Activated T-helper 2 cell treated with anti-CD3 and anti-CD28 coated beads, Interferon-gamma antibody, Interleukin-2, Interleukin-4, amounts not matched to agents 10 μg/mL and 5 μg/mL and 100 μg/mL, durations not matched to agents 14 hours and 24 hours and 36 hours (primary cell): ENCODE results near the gene RGS8. TPM values are rescaled to one million over a fixed set of nuclear protein-coding genes. Genes with fewer than 3 reads are reported as not detected.

Experiments
- DNase-seq: peaks from one replicate; pipeline ENCODE4 v3.0.0; 2021; ENCODE audit warnings: low spot score
- H3K27ac Mint-ChIP-seq: one replicate; pipeline ENCODE4 v1.8.0; 2021; ENCODE audit warnings: mixed read lengths
- H3K27me3 Mint-ChIP-seq: one replicate; pipeline ENCODE4 v1.8.0; 2021; ENCODE audit warnings: low read depth, mixed read lengths
- H3K36me3 Mint-ChIP-seq: one replicate; pipeline ENCODE4 v1.8.0; 2021; ENCODE audit warnings: low read depth, mixed read lengths
- H3K4me1 Mint-ChIP-seq: one replicate; pipeline ENCODE4 v1.8.0; 2021; ENCODE audit warnings: low read depth, mixed read lengths
- H3K4me3 Mint-ChIP-seq: one replicate; pipeline ENCODE4 v1.8.0; 2021; ENCODE audit warnings: low read depth, mild to moderate bottlenecking, moderate library complexity, mixed read lengths
- H3K9me3 Mint-ChIP-seq: one replicate; pipeline ENCODE4 v1.8.0; 2021; ENCODE audit warnings: mixed read lengths
- intact Hi-C: fragments of 100-400 bp; cut with micrococcal nuclease; formaldehyde crosslinking; loops from one replicate; pipeline ENCODE4 v1.15.1; 2023
- total RNA-seq: library from RNA; stranded (reverse); gene quantifications from 2 replicates; pipeline ENCODE4 v1.2.3, GENCODE V29; 2022

The RGS8 gene
- total RNA-seq, 1 donor from 2014 or later, result not detected

DNA sequence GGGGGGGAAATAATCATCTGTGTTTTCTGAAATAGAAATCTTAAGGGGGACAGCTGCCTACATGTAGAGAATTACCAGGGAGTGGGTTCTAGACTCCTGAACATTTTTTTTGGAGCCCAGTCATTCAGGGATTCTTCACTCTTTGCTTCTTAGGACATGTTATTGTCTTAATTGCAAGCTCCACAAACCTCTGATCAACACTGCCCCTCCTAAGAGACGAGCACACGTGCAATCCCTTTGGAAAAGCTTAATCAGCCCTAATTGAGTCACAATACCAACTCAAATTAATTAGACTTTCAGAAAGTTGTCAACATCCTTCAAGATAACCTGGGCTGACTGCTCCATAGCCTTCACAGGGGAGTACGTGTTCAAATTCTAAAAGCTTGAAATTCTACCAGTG lies 21.4 kb downstream of the RGS8 start:
- Mint-ChIP-seq H3K4me3 (no peak overlapping the region), H3K27ac (no peak overlapping the region), H3K9me3 (no peaks in the 10 kb centered on the region), H3K4me1 (no peaks in the 10 kb centered on the region), H3K27me3 (peaks cover 45% of the 10 kb centered on the region), H3K36me3 (no peaks in the 10 kb centered on the region)
- intact Hi-C loops, result no loop called here
- no peak for DNase-seq

- H3K9me3 Mint-ChIP-seq, result no peaks in the 10 kb centered on the region
Observed at GRCh38 chr1:182662121-182662890, 22.1 kb downstream of the RGS8 start.

DNA sequence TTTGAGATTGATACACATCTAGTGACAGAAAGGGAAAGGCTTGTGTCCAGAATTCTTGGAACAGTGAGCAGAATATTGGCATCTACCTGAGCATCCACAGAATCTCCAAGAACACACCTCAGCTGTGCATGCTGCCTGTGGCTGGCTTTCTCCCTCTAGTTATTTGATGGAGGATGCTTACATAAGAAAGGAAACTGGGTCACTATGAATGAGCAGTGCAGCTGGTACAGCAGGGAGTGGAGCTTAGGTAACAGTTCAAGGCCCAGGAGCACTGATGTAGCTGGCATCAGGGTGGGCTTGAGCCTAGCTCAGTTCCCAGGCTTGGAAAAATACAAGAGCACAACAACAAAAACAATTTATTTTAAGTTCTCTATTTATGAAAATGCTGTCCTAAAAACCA lies 26.3 kb downstream of the RGS8 start:
- no peak for DNase-seq
- H3K4me1 Mint-ChIP-seq, result no peaks in the 10 kb centered on the region
- intact Hi-C loops, result no loop called here
- H3K27ac Mint-ChIP-seq, result no peak overlapping the region
- H3K9me3 Mint-ChIP-seq, result no peaks in the 10 kb centered on the region
- peaks cover 35% of the 10 kb centered on the region for H3K27me3 Mint-ChIP-seq
- no peak overlapping the region for H3K4me3 Mint-ChIP-seq
- no peaks in the 10 kb centered on the region for H3K36me3 Mint-ChIP-seq

More at GRCh38 chr1:182662121-182662890, 22.1 kb downstream of the RGS8 start:
- peaks cover 48% of the 10 kb centered on the region for H3K27me3 Mint-ChIP-seq
- H3K27ac Mint-ChIP-seq, result no peak overlapping the region
- H3K4me3 Mint-ChIP-seq, result no peak overlapping the region
- intact Hi-C loops, result no loop called here
- DNase-seq, result no peak
- no peaks in the 10 kb centered on the region for H3K4me1 Mint-ChIP-seq
- H3K36me3 Mint-ChIP-seq, result no peaks in the 10 kb centered on the region

- no peak for DNase-seq
- Mint-ChIP-seq H3K27me3 (peaks cover 24% of the 10 kb centered on the region), H3K36me3 (no peaks in the 10 kb centered on the region), H3K4me3 (no peak overlapping the region), H3K27ac (no peak overlapping the region), H3K4me1 (no peaks in the 10 kb centered on the region), H3K9me3 (no peaks in the 10 kb centered on the region)
- intact Hi-C loops, result no loop called here
Observed at GRCh38 chr1:182656842-182657397, 27.5 kb downstream of the RGS8 start.

DNA sequence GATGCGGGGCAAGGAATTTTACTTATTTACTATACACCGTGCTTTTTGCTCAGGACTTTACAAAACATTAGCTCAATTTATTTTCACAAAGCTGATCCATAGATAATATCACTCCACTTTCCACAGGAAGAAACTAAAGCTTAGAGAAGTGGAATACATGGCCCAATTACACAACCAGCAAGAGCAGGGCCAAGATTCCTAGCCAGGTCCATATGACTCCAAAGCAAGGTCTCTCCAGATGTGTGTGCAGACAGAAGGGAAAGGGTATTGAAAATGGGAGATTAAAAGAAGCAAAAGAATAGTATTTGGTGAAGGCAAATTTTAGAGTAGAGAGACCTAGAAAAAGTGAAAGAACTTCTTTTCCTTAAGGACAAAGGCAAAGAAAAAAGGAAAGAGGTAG lies 30.4 kb downstream of the RGS8 start:
- H3K27ac Mint-ChIP-seq, result no peak overlapping the region
- intact Hi-C loops, result no loop called here
- no peaks in the 10 kb centered on the region for H3K36me3 Mint-ChIP-seq
- no peak for DNase-seq
- peaks cover 10% of the 10 kb centered on the region for H3K27me3 Mint-ChIP-seq
- no peaks in the 10 kb centered on the region for H3K9me3 Mint-ChIP-seq
- H3K4me3 Mint-ChIP-seq, result no peak overlapping the region
- no peaks in the 10 kb centered on the region for H3K4me1 Mint-ChIP-seq

DNA sequence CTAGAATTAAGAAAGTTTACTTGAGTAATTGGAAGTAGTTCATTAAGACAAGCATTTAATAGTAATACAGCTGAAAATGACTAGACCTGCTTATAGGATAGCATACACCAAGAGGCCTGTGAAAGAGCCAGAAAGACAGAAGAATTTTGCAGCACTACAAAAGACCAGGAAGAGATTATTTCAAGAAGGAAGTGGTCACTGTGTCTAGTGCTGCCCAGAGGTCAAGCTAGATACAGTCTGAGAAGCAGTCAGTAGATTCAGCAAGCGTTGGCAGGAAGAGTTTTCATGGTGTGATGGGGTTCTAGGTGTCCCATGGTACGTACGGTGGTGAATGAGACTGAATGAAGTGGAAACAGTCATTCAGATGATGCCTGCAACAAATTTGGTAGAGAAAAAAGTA lies 31.5 kb downstream of the RGS8 start:
- Mint-ChIP-seq H3K27me3 (peaks cover 9% of the 10 kb centered on the region), H3K27ac (no peak overlapping the region)
- intact Hi-C loops, result no loop called here

GRCh38 chr1:182651339-182651724 lies 33.1 kb downstream of the RGS8 start:
- Mint-ChIP-seq H3K4me3 (no peak overlapping the region), H3K9me3 (no peaks in the 10 kb centered on the region), H3K27me3 (peaks cover 4% of the 10 kb centered on the region)

More for the DNA sequence above, 31.5 kb downstream of the RGS8 start:
- no peaks in the 10 kb centered on the region for H3K9me3 Mint-ChIP-seq
- H3K4me1 Mint-ChIP-seq, result no peaks in the 10 kb centered on the region
- H3K4me3 Mint-ChIP-seq, result no peak overlapping the region
- H3K36me3 Mint-ChIP-seq, result no peaks in the 10 kb centered on the region
- no peak for DNase-seq

DNA sequence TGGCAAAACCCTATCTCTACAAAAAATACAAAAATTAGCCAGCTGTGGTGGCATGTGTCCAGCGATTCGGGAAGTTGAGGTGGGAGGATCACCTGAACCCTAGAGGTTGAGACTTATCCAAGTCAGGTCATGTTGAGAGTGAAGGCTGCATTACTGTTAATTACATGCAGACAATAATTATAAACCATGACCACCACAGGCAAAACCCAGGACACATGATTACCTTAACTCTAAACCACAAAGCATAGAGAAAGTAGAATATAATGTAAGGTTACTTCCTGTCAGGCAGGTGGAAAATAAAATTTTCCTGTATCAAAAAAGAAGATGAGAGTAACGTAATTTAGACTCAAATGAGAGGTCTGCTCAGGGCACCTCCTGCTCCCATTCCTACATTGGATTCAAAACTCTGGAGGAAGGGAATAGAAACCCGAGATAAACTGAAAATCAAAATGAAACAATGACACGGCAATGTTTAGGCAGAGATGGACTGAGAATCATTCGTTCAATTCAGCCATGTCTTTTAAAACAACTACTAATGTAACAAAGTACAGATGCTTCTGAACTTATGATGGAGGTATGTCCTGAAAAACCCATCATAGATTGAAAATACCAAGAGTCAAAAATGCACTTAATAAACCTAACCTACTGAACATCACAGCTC lies 33.6 kb downstream of the RGS8 start:
- H3K4me1 Mint-ChIP-seq, result no peaks in the 10 kb centered on the region

More at GRCh38 chr1:182651339-182651724, 33.1 kb downstream of the RGS8 start:
- no peaks in the 10 kb centered on the region for H3K36me3 Mint-ChIP-seq
- no peak overlapping the region for H3K27ac Mint-ChIP-seq
- intact Hi-C loops, result no loop called here
- DNase-seq, result no peak
- H3K4me1 Mint-ChIP-seq, result no peaks in the 10 kb centered on the region

GRCh38 chr1:182649041-182649440 lies 35.3 kb downstream of the RGS8 start:
- no peaks in the 10 kb centered on the region for H3K9me3 Mint-ChIP-seq
- no peaks in the 10 kb centered on the region for H3K4me1 Mint-ChIP-seq
- intact Hi-C loops, result no loop called here
- no peak for DNase-seq
- no peak overlapping the region for H3K4me3 Mint-ChIP-seq
- no peak overlapping the region for H3K27ac Mint-ChIP-seq
- no peaks in the 10 kb centered on the region for H3K36me3 Mint-ChIP-seq
- H3K27me3 Mint-ChIP-seq, result peaks cover 4% of the 10 kb centered on the region

More for the DNA sequence above, 33.6 kb downstream of the RGS8 start:
- Mint-ChIP-seq H3K27me3 (peaks cover 4% of the 10 kb centered on the region), H3K4me3 (no peak overlapping the region), H3K36me3 (no peaks in the 10 kb centered on the region), H3K9me3 (no peaks in the 10 kb centered on the region), H3K27ac (no peak overlapping the region)
- intact Hi-C loops, result no loop called here
- no peak for DNase-seq

GRCh38 chr1:182646739-182647138 lies 37.6 kb downstream of the RGS8 start:
- no peaks in the 10 kb centered on the region for H3K36me3 Mint-ChIP-seq
- peaks cover 4% of the 10 kb centered on the region for H3K27me3 Mint-ChIP-seq
- no peaks in the 10 kb centered on the region for H3K4me1 Mint-ChIP-seq
- no peak for DNase-seq
- H3K9me3 Mint-ChIP-seq, result no peaks in the 10 kb centered on the region
- intact Hi-C loops, result no loop called here
- no peak overlapping the region for H3K27ac Mint-ChIP-seq
- H3K4me3 Mint-ChIP-seq, result no peak overlapping the region

DNA sequence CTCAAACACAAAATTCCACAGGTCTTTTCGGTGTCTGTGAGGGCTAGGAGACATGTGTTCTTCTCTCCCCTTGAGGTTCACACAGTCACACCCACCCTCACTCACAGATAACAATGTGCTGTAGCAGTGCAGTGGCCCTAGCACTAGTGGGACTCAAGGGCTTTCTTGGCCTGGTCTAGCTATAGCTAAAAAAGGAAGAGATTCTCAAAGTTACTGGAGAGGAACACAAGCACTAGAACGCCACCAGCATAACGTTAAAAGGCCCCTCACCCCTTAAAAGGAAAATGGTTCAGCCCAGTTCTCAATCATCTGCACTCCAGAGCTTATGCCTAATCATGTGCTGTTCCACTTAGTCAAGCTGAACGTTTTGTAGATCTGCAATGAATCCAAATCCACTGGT lies 39.5 kb downstream of the RGS8 start:
- no peak for DNase-seq
- H3K4me3 Mint-ChIP-seq, result no peak overlapping the region
- H3K4me1 Mint-ChIP-seq, result no peaks in the 10 kb centered on the region
- H3K36me3 Mint-ChIP-seq, result no peaks in the 10 kb centered on the region
- H3K27ac Mint-ChIP-seq, result no peak overlapping the region
- peaks cover 4% of the 10 kb centered on the region for H3K27me3 Mint-ChIP-seq
- intact Hi-C loops, result no loop called here
- no peaks in the 10 kb centered on the region for H3K9me3 Mint-ChIP-seq

GRCh38 chr1:182643699-182644098 lies 40.7 kb downstream of the RGS8 start:
- intact Hi-C loops, result no loop called here
- Mint-ChIP-seq H3K27ac (no peak overlapping the region), H3K4me3 (no peak overlapping the region), H3K4me1 (no peaks in the 10 kb centered on the region), H3K27me3 (peaks cover 4% of the 10 kb centered on the region), H3K36me3 (no peaks in the 10 kb centered on the region), H3K9me3 (no peaks in the 10 kb centered on the region)
- no peak for DNase-seq

DNA sequence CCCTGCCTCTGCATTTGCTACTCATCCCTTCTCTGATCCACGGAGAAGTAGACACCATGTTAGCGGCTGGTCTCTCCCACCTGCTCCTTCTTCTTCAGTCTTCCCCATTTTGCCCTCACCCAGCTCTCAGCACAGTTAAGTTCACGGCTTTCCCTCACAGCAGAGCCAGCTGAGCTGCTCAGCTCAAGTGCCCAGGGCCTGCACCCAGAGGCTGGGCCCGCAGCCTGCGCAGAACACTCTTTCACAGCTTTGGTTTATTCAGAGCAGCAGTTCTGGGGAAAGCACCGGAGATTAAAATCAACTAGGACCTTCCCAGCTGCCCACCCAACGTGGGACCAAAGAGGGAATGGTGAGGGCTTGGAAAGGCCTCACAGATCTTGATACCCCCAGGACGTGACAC lies 41.9 kb downstream of the RGS8 start:
- H3K4me1 Mint-ChIP-seq, result no peaks in the 10 kb centered on the region
- no peak overlapping the region for H3K4me3 Mint-ChIP-seq
- H3K36me3 Mint-ChIP-seq, result no peaks in the 10 kb centered on the region
- H3K9me3 Mint-ChIP-seq, result no peaks in the 10 kb centered on the region
- peaks cover 8% of the 10 kb centered on the region for H3K27me3 Mint-ChIP-seq
- no peak overlapping the region for H3K27ac Mint-ChIP-seq
- intact Hi-C loops, result no loop called here
- DNase-seq, result no peak
